Cardiac muscle cell (in vitro differentiated cells and primary cell): ENCODE measurements around the gene POMT2. TPM values are rescaled to one million over a fixed set of nuclear protein-coding genes. Genes with fewer than 3 reads are reported as not detected.

Experiments used
- DNase-seq, 2 donors: peaks; one replicate each; pipeline versions ENCODE4 v3.0.0 to v3.0.0-alpha.2; 2010 to 2017; ENCODE audit warnings: low read depth in 1 of 2, low spot score in 1 of 2
- H3K27ac ChIP-seq: fragments of 200-600 bp; sonication (generic); 2 replicates; pipeline ENCODE4 v1.5.1; 2016
- H3K27me3 ChIP-seq: fragments of 200-600 bp; sonication (generic); 2 replicates; pipeline ENCODE4 v1.6.0; 2016; ENCODE audit warnings: control low read depth
- H3K36me3 ChIP-seq: fragments of 200-600 bp; sonication (generic); 2 replicates; pipeline ENCODE4 v1.5.1; 2016; ENCODE audit warnings: control low read depth
- H3K4me1 ChIP-seq: fragments of 200-600 bp; sonication (generic); 2 replicates; pipeline ENCODE4 v1.8.1; 2017; ENCODE audit warnings: low read depth, mild to moderate bottlenecking, mixed run types
- H3K4me3 ChIP-seq: fragments of 200-600 bp; sonication (generic); 2 replicates; pipeline ENCODE4 v1.5.1; 2016; ENCODE audit warnings: mild to moderate bottlenecking
- H3K9me3 ChIP-seq: fragments of 200-600 bp; sonication (generic); 2 replicates; pipeline ENCODE4 v1.5.1; 2017; ENCODE audit warnings: low read depth, mild to moderate bottlenecking, control low read depth
- CTCF ChIP-seq: IDR thresholded peaks from 2 replicates; pipeline ENCODE4 v1.5.1; 2012; ENCODE audit warnings: low read depth, mild to moderate bottlenecking, low read length
- polyA plus RNA-seq: library from polyadenylated mRNA; unstranded; fragments of >200 nt; fragmentation: Nextera tagmentation; extraction: Ambion mirVana; gene quantifications from 2 replicates; pipeline ENCODE4 v1.2.1, GENCODE V29; 2016
- total RNA-seq: library from RNA; depleted of rRNA; stranded (reverse); fragments of >200 nt; gene quantifications from 2 replicates; pipeline ENCODE4 v1.2.3, GENCODE V29; 2016

POMT2 gene
- total and polyA plus RNA-seq, 2 experiments from 2014 or later, result 29.2 to 40.8 TPM

GRCh38 chr14:77231721-77232120 is 89.0 kb downstream of the POMT2 start:
- Histone ChIP-seq H3K4me3 (no peak overlapping the region), H3K36me3 (no peaks in the 10 kb centered on the region), H3K27ac (no peak overlapping the region), H3K27me3 (no peaks in the 10 kb centered on the region), H3K9me3 (no peaks in the 10 kb centered on the region), H3K4me1 (no peaks in the 10 kb centered on the region)
- TF ChIP-seq CTCF, result no peak
- no peak for DNase-seq

DNA sequence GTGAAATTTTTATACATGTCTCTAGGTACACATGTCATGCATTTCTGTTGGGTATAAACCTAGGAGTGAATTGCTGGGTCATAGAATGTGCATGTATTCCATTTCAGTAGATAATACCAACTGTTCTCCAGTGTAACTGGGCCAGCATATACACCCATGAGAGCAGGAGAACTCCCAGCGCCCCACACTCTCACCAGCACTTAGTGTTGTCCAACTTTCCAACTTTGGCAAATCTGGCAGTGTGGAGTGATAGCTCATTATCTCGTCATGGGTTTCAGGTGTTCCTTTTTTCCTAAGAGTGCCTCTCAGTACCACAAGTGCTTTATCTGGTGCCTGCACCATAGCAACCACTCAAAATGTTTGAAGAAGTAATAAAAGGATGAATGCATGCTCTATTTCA is 89.8 kb downstream of the POMT2 start:
- TF ChIP-seq CTCF, result no peak
- no peak for DNase-seq
- no peaks in the 10 kb centered on the region for H3K9me3 ChIP-seq
- no peaks in the 10 kb centered on the region for H3K4me1 ChIP-seq
- H3K27me3 ChIP-seq, result no peaks in the 10 kb centered on the region
- no peak overlapping the region for H3K27ac ChIP-seq
- no peak overlapping the region for H3K4me3 ChIP-seq
- H3K36me3 ChIP-seq, result no peaks in the 10 kb centered on the region

DNA sequence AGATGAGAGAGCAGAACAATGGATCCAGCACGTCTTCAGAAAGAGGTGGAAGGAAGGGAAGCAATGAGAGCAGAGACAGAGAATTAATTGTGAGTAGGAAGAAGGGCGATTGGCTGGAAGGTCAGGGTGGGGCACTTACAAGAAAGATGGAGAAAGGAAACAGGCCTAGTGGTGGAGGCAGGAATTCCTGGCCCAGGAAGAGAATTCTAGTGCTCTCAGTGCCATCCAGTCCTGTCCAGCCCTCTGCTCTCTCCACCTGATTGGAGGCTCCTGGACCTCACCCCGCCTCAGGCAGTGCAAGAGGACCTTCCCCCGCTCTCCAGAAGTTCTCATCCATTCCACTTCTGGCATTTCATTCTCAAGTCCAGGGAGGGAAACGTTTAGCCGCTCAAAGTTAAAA is 92.6 kb downstream of the POMT2 start:
- DNase-seq, result no peak
- H3K36me3 ChIP-seq, result no peaks in the 10 kb centered on the region
- no peak overlapping the region for H3K4me3 ChIP-seq
- H3K9me3 ChIP-seq, result no peaks in the 10 kb centered on the region
- H3K27me3 ChIP-seq, result no peaks in the 10 kb centered on the region
- H3K27ac ChIP-seq, result no peak overlapping the region
- TF ChIP-seq CTCF, result no peak
- H3K4me1 ChIP-seq, result no peaks in the 10 kb centered on the region

GRCh38 chr14:77225892-77226557 is 94.7 kb downstream of the POMT2 start:
- DNase-seq, result no peak
- Histone ChIP-seq H3K9me3 (no peaks in the 10 kb centered on the region), H3K4me1 (no peaks in the 10 kb centered on the region), H3K4me3 (no peak overlapping the region), H3K36me3 (no peaks in the 10 kb centered on the region), H3K27ac (no peak overlapping the region), H3K27me3 (no peaks in the 10 kb centered on the region)
- TF ChIP-seq CTCF, result no peak

DNA sequence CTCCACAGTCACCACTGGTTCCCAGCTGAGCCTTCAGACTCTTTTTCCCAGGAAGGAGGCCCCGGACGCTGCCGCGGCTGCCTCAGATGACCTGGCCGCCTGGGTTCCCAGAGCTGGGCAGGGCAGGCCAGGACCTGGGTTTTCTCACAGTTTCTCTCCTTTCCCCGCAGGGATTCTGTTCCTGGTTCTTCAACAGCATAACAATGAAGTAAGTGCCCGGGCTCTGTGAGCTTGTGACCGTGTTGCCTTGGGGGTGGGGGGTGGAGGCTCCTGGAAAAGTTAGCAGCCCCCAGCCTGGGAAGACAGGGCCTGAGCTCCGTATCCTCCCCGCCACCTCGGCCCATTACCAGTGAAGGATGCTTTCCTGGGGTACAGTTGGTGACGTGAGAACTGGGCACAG is 95.4 kb downstream of the POMT2 start:
- DNase-seq, result no peak
- no peaks in the 10 kb centered on the region for H3K9me3 ChIP-seq
- TF ChIP-seq CTCF, result no peak
- no peaks in the 10 kb centered on the region for H3K36me3 ChIP-seq
- H3K4me1 ChIP-seq, result no peaks in the 10 kb centered on the region
- H3K27ac ChIP-seq, result no peak overlapping the region
- no peak overlapping the region for H3K4me3 ChIP-seq
- no peaks in the 10 kb centered on the region for H3K27me3 ChIP-seq

Other genes with a start within 250 kb of the POMT2 start
- 31.3 and 35.3 TPM in 2 replicates for gene CIPC, start 222.6 kb downstream of the POMT2 start, total RNA-seq
- gene CIPC, start 222.6 kb downstream of the POMT2 start, polyA plus RNA-seq, result 16.4 and 16.5 TPM in 2 replicates
- gene ZDHHC22, start 179.1 kb downstream of the POMT2 start, total RNA-seq, result 0.12 and 0.25 TPM in 2 replicates
- 0.10 TPM in 1 of 2 replicates, not detected in the other for gene ZDHHC22, start 179.1 kb downstream of the POMT2 start, polyA plus RNA-seq
- gene TMEM63C, start 139.1 kb downstream of the POMT2 start, total RNA-seq, result 0.36 and 0.74 TPM in 2 replicates
- gene TMEM63C, start 139.1 kb downstream of the POMT2 start, polyA plus RNA-seq, result 0.80 and 1.1 TPM in 2 replicates
- gene NGB, start 49.7 kb downstream of the POMT2 start, total RNA-seq, result 0.09 TPM in 1 of 2 replicates, not detected in the other
- not detected in 2 replicates for gene NGB, start 49.7 kb downstream of the POMT2 start, polyA plus RNA-seq
- gene GSTZ1, start 153 bp upstream of the POMT2 start, total RNA-seq, result 43.7 and 51.2 TPM in 2 replicates
- 45.0 and 52.3 TPM in 2 replicates for gene GSTZ1, start 153 bp upstream of the POMT2 start, polyA plus RNA-seq
- gene TMED8, start 56.2 kb upstream of the POMT2 start, total RNA-seq, result 6.6 and 8.9 TPM in 2 replicates
- 3.4 and 6.2 TPM in 2 replicates for gene TMED8, start 56.2 kb upstream of the POMT2 start, polyA plus RNA-seq
- 2.2 and 3.6 TPM in 2 replicates for gene SAMD15, start 56.5 kb upstream of the POMT2 start, total RNA-seq
- 0.45 and 2.1 TPM in 2 replicates for gene SAMD15, start 56.5 kb upstream of the POMT2 start, polyA plus RNA-seq
- 0.06 and 0.07 TPM in 2 replicates for gene NOXRED1, start 102.6 kb upstream of the POMT2 start, total RNA-seq
- not detected in 2 replicates for gene NOXRED1, start 102.6 kb upstream of the POMT2 start, polyA plus RNA-seq
- 19.4 and 24.5 TPM in 2 replicates for gene VIPAS39, start 136.7 kb upstream of the POMT2 start, total RNA-seq
- gene VIPAS39, start 136.7 kb upstream of the POMT2 start, polyA plus RNA-seq, result 16.1 and 21.3 TPM in 2 replicates
- gene AHSA1, start 137.2 kb upstream of the POMT2 start, total RNA-seq, result 193 and 209 TPM in 2 replicates
- gene AHSA1, start 137.2 kb upstream of the POMT2 start, polyA plus RNA-seq, result 137 and 182 TPM in 2 replicates
- gene ISM2, start 177.9 kb upstream of the POMT2 start, total RNA-seq, result 0.53 and 0.83 TPM in 2 replicates
- gene ISM2, start 177.9 kb upstream of the POMT2 start, polyA plus RNA-seq, result not detected in 2 replicates